Cardiac ventricle fibroblast (primary cell): Measurements from ENCODE around the gene HDAC4. TPM values are rescaled to one million over a fixed set of nuclear protein-coding genes. Genes with fewer than 3 reads are reported as not detected.

ENCODE experiments used
- total RNA-seq: library from RNA; depleted of rRNA; stranded (reverse); fragments of >200 nt; gene quantifications from 2 replicates; pipeline ENCODE4 v1.2.3, GENCODE V29; 2015

Gene HDAC4
- total RNA-seq, result 13.8 and 33.4 TPM in 2 replicates

DNA sequence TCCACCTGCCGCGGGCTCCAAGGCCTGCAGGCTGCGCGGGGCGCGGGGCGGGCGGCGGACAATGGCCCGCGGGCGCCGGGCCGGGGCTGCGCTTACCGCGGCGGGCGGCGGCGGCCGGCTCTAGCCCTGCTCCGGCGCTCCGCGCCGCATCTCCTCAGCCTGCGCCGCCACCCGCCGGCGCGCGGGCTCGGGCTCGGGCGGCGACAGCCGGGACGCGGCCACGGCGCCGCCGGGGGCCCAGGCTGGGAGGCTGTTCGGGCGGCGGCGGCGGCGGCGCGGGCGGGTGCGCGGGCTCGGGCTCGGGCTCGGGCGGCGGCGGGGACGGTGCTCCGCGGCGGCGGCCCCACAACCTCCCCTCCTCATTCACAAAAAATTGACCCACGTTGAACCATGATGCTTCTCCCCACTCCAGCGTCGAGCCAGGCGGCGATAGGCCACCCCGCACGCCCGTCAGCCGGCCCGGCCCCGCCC, at the start of gene HDAC4:
Gene HDAC4 (minus strand): TSS at position 425 of the 471 bp plus-strand sequence. CDS start 48,321 bp downstream, outside the sequence.

